ENCODE results near the gene SUSD4. TPM values are rescaled to one million over a fixed set of nuclear protein-coding genes. Genes with fewer than 3 reads are reported as not detected.

The SUSD4 gene
- polyA plus RNA-seq, 1 of the 3 experiments (the other 2 are of a cell fraction) = 0.31 TPM

- Histone ChIP-seq H4K20me1 (ENCODE audit: insufficient read depth) (no peaks in the 10 kb centered on the region), H3K9ac (no peak overlapping the region), H3K4me3 (ENCODE audit: low read depth in 2 of 2, low read length in 1 of 2) (no peak overlapping the region), H3K9me3 (no peaks in the 10 kb centered on the region), H3K9me2 (no peaks in the 10 kb centered on the region), H3K36me3 (replicated peaks in 1 of 2; ENCODE audit: control insufficient read depth in 1 of 2, insufficient read depth in 2 of 2, low read length in 1 of 2) (no peaks in the 10 kb centered on the region), H3K4me1 (ENCODE audit: control insufficient read depth in 1 of 2, insufficient read depth in 2 of 2, low read depth in 1 of 2, low read length in 1 of 2) (peaks cover 0 to 10% of the 10 kb centered on the region in 2 experiments; a peak in 2 of 4 replicates), H3K79me2 (ENCODE audit: insufficient read depth) (no peaks in the 10 kb centered on the region), H3K4me2 (no peak overlapping the region), H2AFZ (ENCODE audit: low read depth) (no peak overlapping the region), H3F3A (replicated peaks; ENCODE audit: insufficient read depth) (no peaks in the 10 kb centered on the region), H3K27ac (ENCODE audit: low read depth in 2 of 2, low read length in 1 of 2) (no peak overlapping the region), H3K27me3 (ENCODE audit: insufficient read depth) (peaks cover 19% of the 10 kb centered on the region; the same call in 1 of the 2 replicates)
- ChIA-PET POLR2A (no interaction called here), CTCF (no interaction called here)
- no peak for DNase-seq
- WGBS (ENCODE audit: low lambda C conversion rate) = 46% methylated on average over 4 of the region's 4 CpGs
- TF ChIP-seq TCF12 (IDR thresholded peaks at IDR 0.05) = no peak
- no peak for TF ChIP-seq USF2 (IDR thresholded peaks at IDR 0.05; ENCODE audit: borderline replicate concordance, low read depth, low read length)
- TF ChIP-seq SMC3 (IDR thresholded peaks at IDR 0.05; ENCODE audit: low read depth, low read length) = no peak
- no peak for TF ChIP-seq EZH2phosphoT487 (IDR thresholded peaks at IDR 0.05; ENCODE audit: borderline replicate concordance, low read depth)
- TF ChIP-seq SIN3A (IDR thresholded peaks at IDR 0.05; ENCODE audit: borderline replicate concordance, low read depth, low read length) = no peak
- no peak for TF ChIP-seq REST (IDR thresholded peaks at IDR 0.05; ENCODE audit: low read depth, low read length)
- no peak for TF ChIP-seq RAD21 (IDR thresholded peaks at IDR 0.05; ENCODE audit: low read length)
- no peak for TF ChIP-seq CHD2 (IDR thresholded peaks at IDR 0.05; ENCODE audit: low read length, partially characterized antibody)
- TF ChIP-seq MXI1 (IDR thresholded peaks at IDR 0.05; ENCODE audit: low read depth, low read length) = no peak
- no peak for TF ChIP-seq EP300 (IDR thresholded peaks at IDR 0.05; ENCODE audit: borderline replicate concordance in 1 of 2, low read depth in 1 of 2, low read length in 1 of 2)
- TF ChIP-seq ELF1 (IDR thresholded peaks at IDR 0.05) = no peak
- TF ChIP-seq NFIC (IDR thresholded peaks at IDR 0.05; ENCODE audit: borderline replicate concordance) = no peak
- no peak for TF ChIP-seq FOXJ3 (CRISPR knock-in tag; IDR thresholded peaks at IDR 0.05)
- TF ChIP-seq, protein P1, sequence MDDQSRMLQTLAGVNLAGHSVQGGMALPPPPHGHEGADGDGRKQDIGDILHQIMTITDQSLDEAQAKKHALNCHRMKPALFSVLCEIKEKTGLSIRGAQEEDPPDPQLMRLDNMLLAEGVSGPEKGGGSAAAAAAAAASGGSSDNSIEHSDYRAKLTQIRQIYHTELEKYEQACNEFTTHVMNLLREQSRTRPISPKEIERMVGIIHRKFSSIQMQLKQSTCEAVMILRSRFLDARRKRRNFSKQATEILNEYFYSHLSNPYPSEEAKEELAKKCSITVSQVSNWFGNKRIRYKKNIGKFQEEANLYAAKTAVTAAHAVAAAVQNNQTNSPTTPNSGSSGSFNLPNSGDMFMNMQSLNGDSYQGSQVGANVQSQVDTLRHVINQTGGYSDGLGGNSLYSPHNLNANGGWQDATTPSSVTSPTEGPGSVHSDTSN (IDR thresholded peaks at IDR 0.05) = no peak
- TF ChIP-seq TAF1 (IDR thresholded peaks at IDR 0.05; ENCODE audit: borderline replicate concordance, low read depth, low read length) = no peak
- TF ChIP-seq FOSL2 (IDR thresholded peaks at IDR 0.05; ENCODE audit: borderline replicate concordance, low read depth) = no peak
- no peak for TF ChIP-seq RFX5 (IDR thresholded peaks at IDR 0.05; ENCODE audit: low read length)
- TF ChIP-seq GATA2 (CRISPR knock-in tag; IDR thresholded peaks at IDR 0.05) = no peak
Observed at GRCh38 chr1:223347583-223347982, 16.4 kb downstream of the SUSD4 start.

Data from SK-N-SH (cell line).